IPS-15b (cell line): ENCODE data around the gene ASIC4.

Experiments
- H3K27me3 ChIP-seq: one replicate; pipeline ENCODE4 v1.6.1; 2013; ENCODE audit warnings: low read length; ENCODE audit not compliant: control insufficient read depth, insufficient read depth
- H3K36me3 ChIP-seq: one replicate; pipeline ENCODE4 v1.6.1; 2013; ENCODE audit warnings: low read length; ENCODE audit not compliant: control insufficient read depth, insufficient read depth
- H3K4me1 ChIP-seq: one replicate; pipeline ENCODE4 v1.6.1; 2013; ENCODE audit warnings: mild to moderate bottlenecking, low read length; ENCODE audit not compliant: control insufficient read depth, insufficient read depth
- H3K4me3 ChIP-seq: one replicate; pipeline ENCODE4 v1.5.1; 2013; ENCODE audit warnings: low read depth, low read length
- H3K9ac ChIP-seq: one replicate; pipeline ENCODE4 v1.6.1; 2013; ENCODE audit warnings: low read depth, mild to moderate bottlenecking, low read length
- H3K9me3 ChIP-seq: one replicate; pipeline ENCODE4 v1.6.1; 2013; ENCODE audit warnings: mild to moderate bottlenecking, low read length; ENCODE audit not compliant: control insufficient read depth, insufficient read depth

Gene ASIC4

GRCh38 chr2:219513787-219514186, 495 bp upstream of the ASIC4 start:
- no peaks in the 10 kb centered on the region for H3K9me3 ChIP-seq
- peak overlapping the region; percentile 13 for H3K4me3 ChIP-seq
- peaks cover 62% of the 10 kb centered on the region for H3K27me3 ChIP-seq
- no peak overlapping the region for H3K9ac ChIP-seq
- H3K36me3 ChIP-seq: no peaks in the 10 kb centered on the region
- peaks cover 11% of the 10 kb centered on the region for H3K4me1 ChIP-seq

GRCh38 chr2:219514836-219515235, 554 bp downstream of the ASIC4 start:
- H3K36me3 ChIP-seq: no peaks in the 10 kb centered on the region
- H3K4me1 ChIP-seq: peaks cover 9% of the 10 kb centered on the region
- peaks cover 62% of the 10 kb centered on the region for H3K27me3 ChIP-seq
- H3K4me3 ChIP-seq: no peak overlapping the region
- H3K9me3 ChIP-seq: no peaks in the 10 kb centered on the region
- H3K9ac ChIP-seq: no peak overlapping the region

GRCh38 chr2:219515874-219516629, 1.8 kb downstream of the ASIC4 start:
- peaks cover 66% of the 10 kb centered on the region for H3K27me3 ChIP-seq
- no peaks in the 10 kb centered on the region for H3K9me3 ChIP-seq
- H3K4me1 ChIP-seq: peaks cover 9% of the 10 kb centered on the region
- H3K9ac ChIP-seq: no peak overlapping the region
- no peaks in the 10 kb centered on the region for H3K36me3 ChIP-seq
- H3K4me3 ChIP-seq: no peak overlapping the region

- H3K9ac ChIP-seq: no peak overlapping the region
- peaks cover 8% of the 10 kb centered on the region for H3K4me1 ChIP-seq
- no peaks in the 10 kb centered on the region for H3K36me3 ChIP-seq
- H3K9me3 ChIP-seq: no peaks in the 10 kb centered on the region
- peaks cover 63% of the 10 kb centered on the region for H3K27me3 ChIP-seq
- H3K4me3 ChIP-seq: no peak overlapping the region
Measured at GRCh38 chr2:219516888-219517287, 2.6 kb downstream of the ASIC4 start.

- Histone ChIP-seq H3K36me3 (no peaks in the 10 kb centered on the region), H3K4me3 (no peak overlapping the region), H3K9me3 (no peaks in the 10 kb centered on the region), H3K4me1 (peaks cover 4% of the 10 kb centered on the region), H3K9ac (no peak overlapping the region), H3K27me3 (peaks cover 50% of the 10 kb centered on the region)
Measured at GRCh38 chr2:219517954-219518778, 3.9 kb downstream of the ASIC4 start.

- Histone ChIP-seq H3K9me3 (no peaks in the 10 kb centered on the region), H3K9ac (no peak overlapping the region), H3K4me1 (peaks cover 5% of the 10 kb centered on the region), H3K4me3 (no peak overlapping the region), H3K36me3 (no peaks in the 10 kb centered on the region), H3K27me3 (peaks cover 37% of the 10 kb centered on the region)
Measured at GRCh38 chr2:219519526-219519916, 5.2 kb downstream of the ASIC4 start.

- Histone ChIP-seq H3K9me3 (no peaks in the 10 kb centered on the region), H3K4me3 (no peak overlapping the region), H3K27me3 (peaks cover 36% of the 10 kb centered on the region), H3K36me3 (no peaks in the 10 kb centered on the region), H3K4me1 (peaks cover 7% of the 10 kb centered on the region), H3K9ac (no peak overlapping the region)
Measured at GRCh38 chr2:219520079-219520478, 5.8 kb downstream of the ASIC4 start.

GRCh38 chr2:219521066-219521880, 7.0 kb downstream of the ASIC4 start:
- H3K9ac ChIP-seq: no peak overlapping the region
- H3K36me3 ChIP-seq: no peaks in the 10 kb centered on the region
- peak overlapping the region; percentile 23 for H3K4me3 ChIP-seq
- peaks cover 7% of the 10 kb centered on the region for H3K4me1 ChIP-seq
- H3K9me3 ChIP-seq: no peaks in the 10 kb centered on the region
- H3K27me3 ChIP-seq: peaks cover 33% of the 10 kb centered on the region

GRCh38 chr2:219522111-219523030, 8.1 kb downstream of the ASIC4 start:
- Histone ChIP-seq H3K9ac (peak overlapping the region; percentile 65), H3K4me1 (peaks cover 7% of the 10 kb centered on the region)

GRCh38 chr2:219523031-219523671, 8.9 kb downstream of the ASIC4 start:
- Histone ChIP-seq H3K4me3 (peak overlapping the region; percentile 55), H3K9me3 (no peaks in the 10 kb centered on the region), H3K9ac (peak overlapping the region; percentile 65), H3K4me1 (peaks cover 7% of the 10 kb centered on the region), H3K36me3 (no peaks in the 10 kb centered on the region), H3K27me3 (peaks cover 29% of the 10 kb centered on the region)

More at GRCh38 chr2:219522111-219523030, 8.1 kb downstream of the ASIC4 start:
- Histone ChIP-seq H3K27me3 (peaks cover 31% of the 10 kb centered on the region), H3K9me3 (no peaks in the 10 kb centered on the region), H3K36me3 (no peaks in the 10 kb centered on the region), H3K4me3 (peak overlapping the region; percentile 55)
